CD4-positive, alpha-beta T cell treated with Interleukin-2 at 100 ng/mL for 4 hours (primary cell): ENCODE measurements around the gene EDN3.

Experiments used
- DNase-seq: peaks from one replicate; pipeline ENCODE4 v3.0.0-alpha.2; 2020; ENCODE audit warnings: low spot score

The EDN3 gene

GRCh38 chr20:59365611-59366285 lies 65.3 kb downstream of the EDN3 start:
- DNase-seq: no peak

- no peak for DNase-seq
Observed at GRCh38 chr20:59371431-59371830, 71.0 kb downstream of the EDN3 start.

GRCh38 chr20:59374261-59374660 lies 73.8 kb downstream of the EDN3 start:
- DNase-seq: no peak

GRCh38 chr20:59375541-59375940 lies 75.1 kb downstream of the EDN3 start:
- no peak for DNase-seq
